ENCODE results near the gene NHSL2.

NHSL2 gene

DNA sequence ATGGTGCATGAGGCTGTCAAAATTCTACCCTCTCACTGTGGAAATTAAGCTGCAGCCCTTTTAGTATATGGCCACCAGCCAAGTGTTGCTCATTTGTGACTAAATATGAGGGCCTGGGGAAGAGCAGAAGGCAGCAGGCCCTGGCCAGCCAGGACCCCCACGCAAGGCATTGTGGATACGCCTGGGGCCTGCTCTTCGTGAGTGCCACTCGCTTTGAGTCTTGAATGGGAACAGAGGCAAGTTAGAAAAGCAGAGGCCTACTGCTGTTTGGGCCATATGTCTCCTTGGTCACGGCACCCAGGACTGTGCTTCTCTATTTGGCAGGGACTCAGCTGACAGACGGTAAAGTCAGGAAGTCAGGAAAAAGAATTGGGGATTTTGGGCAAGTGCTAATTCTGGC, 210.2 kb downstream of the NHSL2 start:
- Histone ChIP-seq H2BK15ac (ENCODE audit: low read depth, poor library complexity, severe bottlenecking) (peak overlapping the region; percentile 69), H3K14ac (ENCODE audit: low read length in 2 of 2) (peak overlapping the region in 1 of 2 experiments; percentile 65), H3K4me2 (ENCODE audit: low read length, poor library complexity, severe bottlenecking) (no peak overlapping the region), H3K27me3 (ENCODE audit: control insufficient read depth in 1 of 2, insufficient read depth in 1 of 2, low read length in 2 of 2) (peaks cover 0 to 30% of the 10 kb centered on the region in 2 experiments), H2BK5ac (ENCODE audit: low read depth, low read length, poor library complexity, severe bottlenecking) (no peak overlapping the region), H2AFZ (ENCODE audit: low read depth, low read length) (no peak overlapping the region), H3K4me3 (ENCODE audit: insufficient read depth in 1 of 2, low read depth in 1 of 2, low read length in 2 of 2) (no peak overlapping the region), H3K9ac (ENCODE audit: low read length) (peak overlapping the region; percentile 53), H3K4ac (ENCODE audit: low read depth in 1 of 2, low read length in 2 of 2) (peak overlapping the region in 1 of 2 experiments; percentile 69), H3K4me1 (ENCODE audit: control insufficient read depth, insufficient read depth, low read depth, low read length) (peaks cover 17% of the 10 kb centered on the region), H4K8ac (ENCODE audit: low read length) (peak overlapping the region; percentile 54), H2BK120ac (ENCODE audit: low read depth, low read length) (peak overlapping the region; percentile 61), H3K23ac (ENCODE audit: low read length in 2 of 2) (no peak overlapping the region), H2BK12ac (ENCODE audit: low read length in 2 of 2) (peak overlapping the region; percentile 93 to 96), H3K27ac (ENCODE audit: low read length, poor library complexity, severe bottlenecking) (no peak overlapping the region), H3K9me3 (ENCODE audit: control insufficient read depth, low read length) (no peaks in the 10 kb centered on the region), H3K36me3 (ENCODE audit: control insufficient read depth in 1 of 2, insufficient read depth in 2 of 2, low read depth in 1 of 2, low read length in 2 of 2) (no peaks in the 10 kb centered on the region), H4K91ac (ENCODE audit: low read length) (peak overlapping the region; percentile 93), H3K79me1 (replicated peaks; ENCODE audit: low read length, poor library complexity, severe bottlenecking) (peaks cover 4% of the 10 kb centered on the region), H3K18ac (ENCODE audit: low read depth in 1 of 2, low read length in 2 of 2) (peak overlapping the region; percentile 85 to 89), H2AK5ac (ENCODE audit: low read length, severe bottlenecking) (peak overlapping the region; percentile 45)
- no peak for DNase-seq
- WGBS = 83% methylated on average over 5 of the region's 6 CpGs

DNA sequence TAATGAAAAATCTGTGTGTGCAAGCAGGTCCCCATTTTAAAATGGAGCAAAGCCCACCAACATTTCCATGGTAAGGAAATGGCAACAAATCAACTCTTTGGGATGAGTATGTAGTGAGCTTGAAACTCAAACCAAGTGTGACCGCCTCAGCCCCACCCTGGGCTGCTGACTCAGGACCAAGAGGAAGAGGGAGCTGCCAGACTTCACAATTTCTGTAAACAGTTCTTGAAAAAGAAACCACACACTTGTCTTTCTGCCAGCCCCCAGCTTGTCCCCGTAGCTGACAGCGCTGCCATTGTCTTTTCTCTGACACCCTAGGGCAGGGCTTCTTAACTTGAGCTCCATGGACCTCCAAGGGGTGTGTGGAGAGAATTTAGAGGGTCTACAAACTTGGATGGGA, 210.7 kb downstream of the NHSL2 start:
- H3K14ac ChIP-seq (ENCODE audit: low read length in 2 of 2) = no peak overlapping the region
- no peak overlapping the region for H4K91ac ChIP-seq (ENCODE audit: low read length)
- H3K27ac ChIP-seq (ENCODE audit: low read length, poor library complexity, severe bottlenecking) = peak overlapping the region; percentile 59
- no peak overlapping the region for H2AK5ac ChIP-seq (ENCODE audit: low read length, severe bottlenecking)
- H2BK120ac ChIP-seq (ENCODE audit: low read depth, low read length) = peak overlapping the region; percentile 61
- H2BK5ac ChIP-seq (ENCODE audit: low read depth, low read length, poor library complexity, severe bottlenecking) = no peak overlapping the region
- no peak overlapping the region for H2BK15ac ChIP-seq (ENCODE audit: low read depth, poor library complexity, severe bottlenecking)
- H3K79me1 ChIP-seq (replicated peaks; ENCODE audit: low read length, poor library complexity, severe bottlenecking) = peaks cover 4% of the 10 kb centered on the region
- H3K27me3 ChIP-seq (ENCODE audit: control insufficient read depth in 1 of 2, insufficient read depth in 1 of 2, low read length in 2 of 2) = peaks cover 0 to 34% of the 10 kb centered on the region in 2 experiments
- no peak overlapping the region for H4K8ac ChIP-seq (ENCODE audit: low read length)
- no peak overlapping the region for H3K23ac ChIP-seq (ENCODE audit: low read length in 2 of 2)
- no peaks in the 10 kb centered on the region for H3K36me3 ChIP-seq (ENCODE audit: control insufficient read depth in 1 of 2, insufficient read depth in 2 of 2, low read depth in 1 of 2, low read length in 2 of 2)
- H2BK12ac ChIP-seq (ENCODE audit: low read length in 2 of 2) = no peak overlapping the region
- H3K4me3 ChIP-seq (ENCODE audit: insufficient read depth in 1 of 2, low read depth in 1 of 2, low read length in 2 of 2) = no peak overlapping the region
- H3K9me3 ChIP-seq (ENCODE audit: control insufficient read depth, low read length) = no peaks in the 10 kb centered on the region
- H3K4ac ChIP-seq (ENCODE audit: low read depth in 1 of 2, low read length in 2 of 2) = no peak overlapping the region
- no peak overlapping the region for H2AFZ ChIP-seq (ENCODE audit: low read depth, low read length)
- peak overlapping the region; percentile 61 for H3K9ac ChIP-seq (ENCODE audit: low read length)
- H3K4me1 ChIP-seq (ENCODE audit: control insufficient read depth, insufficient read depth, low read depth, low read length) = peaks cover 20% of the 10 kb centered on the region
- DNase-seq = peak; percentile 78
- no CpG with 5 or more reads among the region's 3 CpGs for WGBS
- no peak overlapping the region for H3K4me2 ChIP-seq (ENCODE audit: low read length, poor library complexity, severe bottlenecking)
- H3K18ac ChIP-seq (ENCODE audit: low read depth in 1 of 2, low read length in 2 of 2) = no peak overlapping the region

DNA sequence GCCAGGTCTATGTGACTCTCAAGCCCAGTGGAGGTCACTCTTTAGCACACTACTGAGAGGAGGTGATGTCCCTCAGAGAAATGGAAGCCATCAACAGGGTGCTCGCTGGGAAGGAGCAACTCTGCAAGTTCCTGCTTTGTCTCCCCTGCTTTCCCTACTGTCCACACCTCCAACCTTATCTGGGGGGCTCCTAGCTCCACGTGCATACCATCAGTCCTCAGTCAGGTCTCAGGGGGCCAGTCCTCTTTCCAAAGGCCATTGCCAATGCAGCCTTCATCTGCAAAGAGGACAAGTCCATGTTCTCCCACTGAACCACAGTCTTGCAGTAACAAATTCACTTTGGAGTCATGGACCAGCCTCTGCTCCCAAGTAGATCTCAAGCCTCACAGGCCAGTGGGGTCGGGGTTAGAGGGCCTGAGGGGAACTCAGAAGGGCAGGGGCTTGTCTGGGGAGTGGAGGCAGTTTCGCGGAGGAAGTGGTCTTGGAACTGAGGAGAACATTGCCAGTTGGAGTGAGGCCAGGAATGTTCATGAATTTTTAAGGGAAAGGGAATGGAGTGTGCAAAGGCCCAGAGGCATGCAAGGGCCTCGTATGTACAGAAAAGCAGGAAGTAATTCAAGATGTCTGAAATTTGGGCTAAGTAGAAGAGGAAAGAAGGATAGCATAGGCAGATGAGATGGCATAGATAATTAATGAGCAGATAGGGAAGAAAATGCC, 212.1 kb downstream of the NHSL2 start:
- Histone ChIP-seq H3K18ac (ENCODE audit: low read depth in 1 of 2, low read length in 2 of 2) (peak overlapping the region; percentile 86 to 88), H2AFZ (ENCODE audit: low read depth, low read length) (no peak overlapping the region), H2BK120ac (ENCODE audit: low read depth, low read length) (peak overlapping the region; percentile 85), H3K4ac (ENCODE audit: low read depth in 1 of 2, low read length in 2 of 2) (peak overlapping the region in 1 of 2 experiments; percentile 88), H2BK12ac (ENCODE audit: low read length in 2 of 2) (peak overlapping the region; percentile 82 to 89), H3K4me3 (ENCODE audit: insufficient read depth in 1 of 2, low read depth in 1 of 2, low read length in 2 of 2) (no peak overlapping the region), H3K4me2 (ENCODE audit: low read length, poor library complexity, severe bottlenecking) (no peak overlapping the region), H4K91ac (ENCODE audit: low read length) (peak overlapping the region; percentile 0), H3K27me3 (ENCODE audit: control insufficient read depth in 1 of 2, insufficient read depth in 1 of 2, low read length in 2 of 2) (peaks cover 0 to 33% of the 10 kb centered on the region in 2 experiments), H3K23ac (ENCODE audit: low read length in 2 of 2) (no peak overlapping the region), H3K4me1 (ENCODE audit: control insufficient read depth, insufficient read depth, low read depth, low read length) (peaks cover 25% of the 10 kb centered on the region), H2BK15ac (ENCODE audit: low read depth, poor library complexity, severe bottlenecking) (peak overlapping the region; percentile 69), H2AK5ac (ENCODE audit: low read length, severe bottlenecking) (no peak overlapping the region), H3K9ac (ENCODE audit: low read length) (no peak overlapping the region), H3K9me3 (ENCODE audit: control insufficient read depth, low read length) (no peaks in the 10 kb centered on the region), H3K79me1 (replicated peaks; ENCODE audit: low read length, poor library complexity, severe bottlenecking) (peaks cover 4% of the 10 kb centered on the region), H3K27ac (ENCODE audit: low read length, poor library complexity, severe bottlenecking) (no peak overlapping the region), H3K14ac (ENCODE audit: low read length in 2 of 2) (peak overlapping the region in 1 of 2 experiments; percentile 18), H3K36me3 (ENCODE audit: control insufficient read depth in 1 of 2, insufficient read depth in 2 of 2, low read depth in 1 of 2, low read length in 2 of 2) (no peaks in the 10 kb centered on the region), H2BK5ac (ENCODE audit: low read depth, low read length, poor library complexity, severe bottlenecking) (no peak overlapping the region), H4K8ac (ENCODE audit: low read length) (peak overlapping the region; percentile 1)
- DNase-seq = no peak
- 83% methylated on average over 6 of the region's 6 CpGs for WGBS

DNA sequence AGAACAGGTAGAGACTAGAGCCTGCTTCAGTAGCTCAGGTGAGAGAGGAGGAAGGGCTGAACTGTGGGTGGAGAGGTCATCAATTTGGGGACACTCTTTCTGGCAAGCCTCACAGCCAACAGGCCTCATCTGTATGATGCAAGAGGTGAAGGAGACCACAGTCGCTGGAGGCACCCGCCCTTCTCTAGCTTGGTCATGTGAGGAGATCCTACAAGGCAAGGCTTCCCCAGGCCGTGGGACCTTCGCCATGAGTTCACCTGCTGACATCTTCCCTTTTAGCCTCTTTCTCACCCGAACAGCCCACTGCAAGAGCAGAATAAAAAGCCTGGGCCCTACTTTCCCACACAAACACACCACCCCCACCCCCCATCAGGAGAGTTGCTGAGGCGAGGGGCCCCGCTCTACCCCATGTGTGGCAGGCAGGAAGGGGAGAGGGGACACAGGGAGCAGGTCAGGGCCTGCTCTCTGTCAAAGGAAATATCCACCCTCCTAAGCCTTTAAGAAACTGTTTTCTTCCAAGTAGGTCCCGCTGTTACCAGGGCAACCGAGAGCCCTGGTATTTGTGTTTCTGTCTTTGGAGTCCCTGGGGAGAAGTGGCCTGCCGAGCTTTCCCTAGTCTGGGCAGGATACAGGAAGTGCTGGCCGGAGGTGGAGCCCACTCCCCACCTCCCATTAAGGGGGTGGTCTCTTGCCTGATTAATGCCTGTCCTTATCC, 213.0 kb downstream of the NHSL2 start:
- H2AFZ ChIP-seq (ENCODE audit: low read depth, low read length) = no peak overlapping the region
- peak overlapping the region; percentile 73 for H2AK5ac ChIP-seq (ENCODE audit: low read length, severe bottlenecking)
- peaks cover 27% of the 10 kb centered on the region for H3K4me1 ChIP-seq (ENCODE audit: control insufficient read depth, insufficient read depth, low read depth, low read length)
- no peak overlapping the region for H3K4me3 ChIP-seq (ENCODE audit: insufficient read depth in 1 of 2, low read depth in 1 of 2, low read length in 2 of 2)
- peak overlapping the region; percentile 70 to 86 for H3K18ac ChIP-seq (ENCODE audit: low read depth in 1 of 2, low read length in 2 of 2)
- no peak overlapping the region for H3K23ac ChIP-seq (ENCODE audit: low read length in 2 of 2)
- H2BK5ac ChIP-seq (ENCODE audit: low read depth, low read length, poor library complexity, severe bottlenecking) = peak overlapping the region; percentile 62
- H3K4ac ChIP-seq (ENCODE audit: low read depth in 1 of 2, low read length in 2 of 2) = peak overlapping the region in 1 of 2 experiments; percentile 88
- DNase-seq = peak; percentile 89
- H3K9me3 ChIP-seq (ENCODE audit: control insufficient read depth, low read length) = no peaks in the 10 kb centered on the region
- peak overlapping the region; percentile 28 for H2BK15ac ChIP-seq (ENCODE audit: low read depth, poor library complexity, severe bottlenecking)
- no peak overlapping the region for H3K14ac ChIP-seq (ENCODE audit: low read length in 2 of 2)
- peaks cover 0 to 40% of the 10 kb centered on the region in 2 experiments for H3K27me3 ChIP-seq (ENCODE audit: control insufficient read depth in 1 of 2, insufficient read depth in 1 of 2, low read length in 2 of 2)
- WGBS = 5% methylated on average over 7 of the region's 11 CpGs
- H3K36me3 ChIP-seq (ENCODE audit: control insufficient read depth in 1 of 2, insufficient read depth in 2 of 2, low read depth in 1 of 2, low read length in 2 of 2) = no peaks in the 10 kb centered on the region
- H3K79me1 ChIP-seq (replicated peaks; ENCODE audit: low read length, poor library complexity, severe bottlenecking) = peaks cover 6% of the 10 kb centered on the region
- peak overlapping the region; percentile 89 to 98 for H2BK12ac ChIP-seq (ENCODE audit: low read length in 2 of 2)
- H3K9ac ChIP-seq (ENCODE audit: low read length) = no peak overlapping the region
- H3K4me2 ChIP-seq (ENCODE audit: low read length, poor library complexity, severe bottlenecking) = no peak overlapping the region
- H2BK120ac ChIP-seq (ENCODE audit: low read depth, low read length) = peak overlapping the region; percentile 85
- peak overlapping the region; percentile 94 for H4K91ac ChIP-seq (ENCODE audit: low read length)
- H3K27ac ChIP-seq (ENCODE audit: low read length, poor library complexity, severe bottlenecking) = no peak overlapping the region
- H4K8ac ChIP-seq (ENCODE audit: low read length) = peak overlapping the region; percentile 88

Data from mesenchymal stem cell (in vitro differentiated cells and primary cell).